ENCODE data around the gene ZNF791. TPM values are rescaled to one million over a fixed set of nuclear protein-coding genes. Genes with fewer than 3 reads are reported as not detected.
A peak's percentile ranks its signal among the peaks of the same experiment; 100 is the strongest.

Gene ZNF791
- total RNA-seq, 5 donors from 2014 or later (not counting 1 experiment from before 2014, with no cell fraction given) = 33.4 to 54.6 (median 43.9) TPM

DNA sequence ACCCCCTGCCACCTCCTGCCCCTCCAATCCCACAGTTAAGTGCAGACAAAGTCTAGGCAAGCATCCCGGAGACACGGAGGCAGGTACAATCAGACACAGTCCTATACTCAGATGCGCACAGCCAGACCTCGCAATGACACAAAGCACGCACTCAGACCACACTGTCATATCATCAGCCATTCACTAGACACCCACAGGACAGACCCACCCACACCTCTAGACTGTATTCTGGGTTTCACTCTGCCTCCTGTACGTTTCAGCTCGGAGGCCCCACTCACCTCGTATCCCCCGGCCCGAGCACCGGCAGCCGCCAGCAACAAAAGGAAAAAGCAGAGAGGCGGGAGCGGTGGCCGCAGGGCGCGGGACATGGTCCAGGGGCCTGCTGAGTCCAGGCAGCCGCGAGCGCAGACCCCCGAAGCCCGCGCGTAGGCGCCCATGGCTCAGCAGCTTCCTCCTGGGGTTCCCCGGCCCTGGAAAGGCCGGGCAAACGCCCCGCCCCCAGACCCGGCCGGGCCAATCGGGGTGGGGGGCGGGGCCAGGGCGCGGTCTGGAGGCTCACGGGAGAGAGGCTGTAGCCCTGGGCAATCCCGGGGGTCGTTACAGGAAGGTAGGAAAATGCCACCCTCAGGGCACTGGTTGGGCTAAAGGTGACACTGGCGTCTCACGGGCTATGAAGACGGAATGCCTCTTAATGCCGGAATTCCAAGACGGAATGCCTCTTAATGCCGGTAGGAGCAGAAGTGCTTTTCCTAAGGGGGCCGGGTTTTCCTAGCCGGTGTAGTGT lies 55.7 kb downstream of the ZNF791 start, which contains the start of the genes MAN2B1 and WDR83:
MAN2B1 (minus strand) TSS at position 478 of the 784 bp plus-strand sequence; CDS start at position 437, 41 bp downstream.
WDR83 (plus strand) TSS at position 543 of the 784 bp plus-strand sequence. CDS start 2,984 bp downstream, outside the sequence.
- no peaks in the 10 kb centered on the region for H3K9me3 ChIP-seq
- no peaks in the 10 kb centered on the region for H3K27me3 Mint-ChIP-seq
- H3K4me3 ChIP-seq (ENCODE audit: control insufficient read depth in 1 of 2, extremely low read depth in 1 of 2, low read length in 1 of 2) = peak within 1 kb of the TSS; percentile 84 to 89
- no peaks in the 10 kb centered on the region for H3K27me3 ChIP-seq (replicated peaks in 1 of 2; ENCODE audit: control insufficient read depth in 2 of 2, extremely low read depth in 1 of 2, insufficient read depth in 2 of 2, low read length in 1 of 2)
- peaks cover 50 to 66% (median 51%) of the 10 kb centered on the region in 3 donors for H3K4me1 Mint-ChIP-seq
- H3K4me1 ChIP-seq (ENCODE audit: control insufficient read depth in 1 of 2, extremely low read depth in 1 of 2, insufficient read depth in 2 of 2, low read length in 2 of 2) = peaks cover 23 to 62% of the 10 kb centered on the region in 2 experiments
- H3K36me3 ChIP-seq (ENCODE audit: control insufficient read depth in 2 of 2, extremely low read depth in 1 of 2, insufficient read depth in 1 of 2, low read length in 1 of 2) = peaks cover 0 to 40% of the 10 kb centered on the region in 2 donors
- DNase-seq (peak; percentile 52 to 90 (median 70)), ATAC-seq (replicated peaks in 1 of 4) (peak; percentile 80 to 82 (median 80))
- H3K4me3 Mint-ChIP-seq = peak within 1 kb of the TSS; percentile 91 to 97 (median 93)
- under 1% methylated on average over 46 of the region's 46 CpGs for WGBS (ENCODE audit: insufficient coverage)
- H3K27ac ChIP-seq (ENCODE audit: low read length) = peak within 1 kb of the TSS; percentile 82
- peak within 1 kb of the TSS; percentile 69 to 100 for H3K27ac Mint-ChIP-seq
- H3K36me3 Mint-ChIP-seq = peaks cover 3% of the 10 kb centered on the region
- ChIA-PET CTCF (interaction anchor here in 1 of 2 donors (1.0 to 1.7 kb wide), 3 partner anchors 26 to 102 kb away, joined by 3 to 6 read pairs (median 4); no protein-coding TSS in a partner anchor), POLR2A (interaction anchor here in 1 of 2 donors (0.6 kb wide), 1 partner anchor 1291 kb away, joined by 3 read pairs; no protein-coding TSS in a partner anchor)
- H3K9me3 Mint-ChIP-seq = no peaks in the 10 kb centered on the region

GRCh38 chr19:12667731-12668302 lies 57.1 kb downstream of the ZNF791 start:
- Histone ChIP-seq H3K27me3 (replicated peaks in 1 of 2; ENCODE audit: control insufficient read depth in 2 of 2, extremely low read depth in 1 of 2, insufficient read depth in 2 of 2, low read length in 1 of 2) (no peaks in the 10 kb centered on the region), H3K27ac (ENCODE audit: low read length) (no peak overlapping the region), H3K9me3 (no peaks in the 10 kb centered on the region), H3K4me3 (ENCODE audit: control insufficient read depth in 1 of 2, extremely low read depth in 1 of 2, low read length in 1 of 2) (peak overlapping the region in 1 of 2 donors; percentile 99), H3K4me1 (ENCODE audit: control insufficient read depth in 1 of 2, extremely low read depth in 1 of 2, insufficient read depth in 2 of 2, low read length in 2 of 2) (peaks cover 23 to 66% of the 10 kb centered on the region in 2 experiments), H3K36me3 (ENCODE audit: control insufficient read depth in 2 of 2, extremely low read depth in 1 of 2, insufficient read depth in 1 of 2, low read length in 1 of 2) (peaks cover 0 to 32% of the 10 kb centered on the region in 2 donors)
- peaks cover 3% of the 10 kb centered on the region for H3K36me3 Mint-ChIP-seq
- H3K9me3 Mint-ChIP-seq = no peaks in the 10 kb centered on the region
- POLR2A ChIA-PET = no interaction called here
- CTCF ChIA-PET = interaction anchor here in 1 of 2 donors (0.5 kb wide), 1 partner anchor 103 kb away, joined by 3 read pairs; no protein-coding TSS in a partner anchor
- ATAC-seq (replicated peaks in 1 of 4) (no peak), DNase-seq (no peak)
- peak overlapping the region; percentile 100 for H3K27ac Mint-ChIP-seq
- WGBS (ENCODE audit: insufficient coverage) = 100% methylated on average over 2 of the region's 4 CpGs
- H3K4me3 Mint-ChIP-seq = peak overlapping the region; percentile 91 to 97 (median 93)
- H3K4me1 Mint-ChIP-seq = peaks cover 56 to 70% (median 58%) of the 10 kb centered on the region in 3 donors
- H3K27me3 Mint-ChIP-seq = no peaks in the 10 kb centered on the region

GRCh38 chr19:12668346-12668745 lies 57.6 kb downstream of the ZNF791 start:
- H3K36me3 Mint-ChIP-seq = peaks cover 3% of the 10 kb centered on the region
- Histone ChIP-seq H3K27ac (ENCODE audit: low read length) (peak overlapping the region; percentile 97), H3K27me3 (replicated peaks in 1 of 2; ENCODE audit: control insufficient read depth in 2 of 2, extremely low read depth in 1 of 2, insufficient read depth in 2 of 2, low read length in 1 of 2) (no peaks in the 10 kb centered on the region), H3K9me3 (no peaks in the 10 kb centered on the region), H3K36me3 (ENCODE audit: control insufficient read depth in 2 of 2, extremely low read depth in 1 of 2, insufficient read depth in 1 of 2, low read length in 1 of 2) (peaks cover 3 to 31% of the 10 kb centered on the region in 2 donors), H3K4me1 (ENCODE audit: control insufficient read depth in 1 of 2, extremely low read depth in 1 of 2, insufficient read depth in 2 of 2, low read length in 2 of 2) (peaks cover 23 to 66% of the 10 kb centered on the region in 2 experiments), H3K4me3 (ENCODE audit: control insufficient read depth in 1 of 2, extremely low read depth in 1 of 2, low read length in 1 of 2) (peak overlapping the region; percentile 91 to 99)
- ChIA-PET CTCF (interaction anchor here in 1 of 2 donors (1.3 to 1.5 kb wide), 2 partner anchors 28 to 89 kb away, joined by 3 to 7 read pairs; no protein-coding TSS in a partner anchor), POLR2A (no interaction called here)
- peak overlapping the region; percentile 100 for H3K27ac Mint-ChIP-seq
- no peak for ATAC-seq (replicated peaks in 1 of 4)
- peaks cover 56 to 68% (median 58%) of the 10 kb centered on the region in 3 donors for H3K4me1 Mint-ChIP-seq
- peak overlapping the region; percentile 91 to 97 (median 93) for H3K4me3 Mint-ChIP-seq
- H3K9me3 Mint-ChIP-seq = no peaks in the 10 kb centered on the region
- no peaks in the 10 kb centered on the region for H3K27me3 Mint-ChIP-seq
- no peak for DNase-seq
- 88% methylated on average over 3 of the region's 8 CpGs for WGBS (ENCODE audit: insufficient coverage)

DNA sequence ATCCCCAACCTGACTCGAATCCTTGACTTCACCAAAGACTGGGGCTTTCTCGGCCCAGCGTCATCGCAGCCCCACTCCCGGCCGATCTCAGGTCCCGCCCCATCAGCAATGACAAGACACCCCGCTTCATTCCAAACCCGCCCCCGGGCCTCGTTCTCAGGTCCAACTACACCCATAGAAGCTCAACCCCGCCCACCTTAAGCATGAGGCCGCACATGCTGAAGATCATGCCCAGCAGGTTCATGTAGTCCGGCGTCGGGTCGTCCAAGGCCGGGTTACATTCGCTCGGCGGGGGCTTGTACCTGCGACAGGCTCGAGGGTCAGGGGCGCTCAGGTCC lies 58.2 kb downstream of the ZNF791 start:
- H3K9me3 Mint-ChIP-seq = no peaks in the 10 kb centered on the region
- Histone ChIP-seq H3K4me1 (ENCODE audit: control insufficient read depth in 1 of 2, extremely low read depth in 1 of 2, insufficient read depth in 2 of 2, low read length in 2 of 2) (peaks cover 23 to 62% of the 10 kb centered on the region in 2 experiments), H3K36me3 (ENCODE audit: control insufficient read depth in 2 of 2, extremely low read depth in 1 of 2, insufficient read depth in 1 of 2, low read length in 1 of 2) (peaks cover 3 to 30% of the 10 kb centered on the region in 2 donors), H3K4me3 (ENCODE audit: control insufficient read depth in 1 of 2, extremely low read depth in 1 of 2, low read length in 1 of 2) (peak overlapping the region; percentile 91 to 99), H3K9me3 (no peaks in the 10 kb centered on the region), H3K27me3 (replicated peaks in 1 of 2; ENCODE audit: control insufficient read depth in 2 of 2, extremely low read depth in 1 of 2, insufficient read depth in 2 of 2, low read length in 1 of 2) (no peaks in the 10 kb centered on the region), H3K27ac (ENCODE audit: low read length) (peak overlapping the region; percentile 97)
- peak overlapping the region; percentile 91 to 97 (median 93) for H3K4me3 Mint-ChIP-seq
- ATAC-seq (replicated peaks in 1 of 4) (peak; percentile 3 to 55 (median 12)), DNase-seq (peak in 34 of 35 experiments; percentile 30 to 83 (median 74))
- POLR2A ChIA-PET = no interaction called here
- CTCF ChIA-PET = interaction anchor here in 1 of 2 donors (0.6 to 1.5 kb wide), 5 partner anchors 10 to 1072 kb away, joined by 3 to 7 read pairs (median 4); no protein-coding TSS in a partner anchor
- no peaks in the 10 kb centered on the region for H3K27me3 Mint-ChIP-seq
- under 1% methylated on average over 24 of the region's 24 CpGs for WGBS (ENCODE audit: insufficient coverage)
- peaks cover 56 to 64% (median 58%) of the 10 kb centered on the region in 3 donors for H3K4me1 Mint-ChIP-seq
- H3K36me3 Mint-ChIP-seq = no peaks in the 10 kb centered on the region
- H3K27ac Mint-ChIP-seq = peak overlapping the region; percentile 100

DNA sequence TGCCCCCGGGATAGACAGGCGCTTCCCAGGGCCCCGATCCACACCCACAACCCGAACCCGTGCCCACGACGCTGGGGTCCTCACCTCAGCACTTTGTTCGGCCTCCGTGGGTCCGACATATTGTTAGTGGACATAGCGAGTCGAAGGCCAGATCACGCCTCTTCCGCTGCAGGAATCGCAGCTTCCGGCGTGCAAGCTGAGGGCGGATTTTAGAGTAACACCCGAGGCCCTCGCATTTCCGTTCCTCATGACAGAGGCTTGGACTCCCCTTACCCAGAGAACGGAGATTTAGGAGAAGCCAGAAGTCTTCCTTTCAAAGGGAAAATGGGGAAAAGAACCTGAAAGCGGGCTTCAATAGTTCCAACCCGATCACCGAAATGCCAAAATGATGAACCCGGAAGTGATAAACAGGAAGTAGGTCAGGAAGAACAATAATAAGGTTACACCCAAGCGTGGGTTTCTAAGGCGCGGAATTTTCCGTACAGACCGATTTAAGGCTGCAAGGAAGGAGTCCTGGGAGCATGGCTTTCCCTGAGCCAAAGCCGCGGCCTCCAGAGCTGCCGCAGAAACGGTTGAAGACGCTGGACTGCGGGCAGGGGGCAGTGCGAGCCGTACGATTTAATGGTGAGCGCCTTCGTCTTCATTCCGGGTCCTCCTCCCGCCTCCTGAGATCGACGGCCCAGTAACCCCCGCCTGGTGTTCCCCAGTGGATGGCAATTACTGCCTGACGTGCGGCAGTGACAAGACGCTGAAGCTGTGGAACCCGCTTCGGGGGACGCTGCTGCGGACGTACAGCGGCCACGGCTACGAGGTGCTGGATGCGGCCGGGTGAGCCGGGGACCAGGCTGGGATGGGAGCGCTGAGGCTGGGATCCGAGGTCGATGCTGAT lies 58.8 kb downstream of the ZNF791 start:
- peak; percentile 29 to 42 (median 41) for ATAC-seq (replicated peaks in 1 of 4)
- H3K4me1 ChIP-seq (ENCODE audit: control insufficient read depth in 1 of 2, extremely low read depth in 1 of 2, insufficient read depth in 2 of 2, low read length in 2 of 2) = peaks cover 23 to 57% of the 10 kb centered on the region in 2 experiments

More for the DNA sequence above, 58.8 kb downstream of the ZNF791 start:
- H3K36me3 ChIP-seq (ENCODE audit: control insufficient read depth in 2 of 2, extremely low read depth in 1 of 2, insufficient read depth in 1 of 2, low read length in 1 of 2) = peaks cover 3 to 30% of the 10 kb centered on the region in 2 donors
- peaks cover 55 to 61% (median 57%) of the 10 kb centered on the region in 3 donors for H3K4me1 Mint-ChIP-seq
- peak overlapping the region; percentile 91 to 97 (median 93) for H3K4me3 Mint-ChIP-seq
- CTCF ChIA-PET = interaction anchor here (0.6 to 1.5 kb wide), 7 partner anchors 9 to 1073 kb away, joined by 3 to 7 read pairs (median 4); no protein-coding TSS in a partner anchor
- DNase-seq = peak in 34 of 35 experiments; percentile 32 to 86 (median 67)
- peak overlapping the region; percentile 97 for H3K27ac ChIP-seq (ENCODE audit: low read length)
- peak overlapping the region; percentile 100 for H3K27ac Mint-ChIP-seq
- POLR2A ChIA-PET = no interaction called here
- peaks cover 4% of the 10 kb centered on the region for H3K36me3 Mint-ChIP-seq
- H3K27me3 Mint-ChIP-seq = no peaks in the 10 kb centered on the region
- WGBS (ENCODE audit: insufficient coverage) = under 1% methylated on average over 42 of the region's 64 CpGs
- H3K9me3 Mint-ChIP-seq = no peaks in the 10 kb centered on the region
- H3K4me3 ChIP-seq (ENCODE audit: control insufficient read depth in 1 of 2, extremely low read depth in 1 of 2, low read length in 1 of 2) = peak overlapping the region; percentile 91 to 99
- no peaks in the 10 kb centered on the region for H3K27me3 ChIP-seq (replicated peaks in 1 of 2; ENCODE audit: control insufficient read depth in 2 of 2, extremely low read depth in 1 of 2, insufficient read depth in 2 of 2, low read length in 1 of 2)
- H3K9me3 ChIP-seq = no peaks in the 10 kb centered on the region

Data from T-cell (primary cell).